Lower leg skin (tissue), 3 donors: ENCODE results near the gene PLXNB1.

ENCODE experiments used
- POLR2A ChIP-seq, 2 donors: fragments of 450-650 bp; IDR thresholded peaks; one replicate each; pipeline ENCODE4 v1.6.1; 2016 to 2017; ENCODE audit warnings: antibody characterized with exemption in 2 of 2, mild to moderate bottlenecking in 1 of 2, moderate library complexity in 1 of 2
- TF ChIP-seq, protein P1 (sequence below), 3 donors: fragments of 450-650 bp; IDR thresholded peaks; one replicate each; pipeline ENCODE4 v1.5.1; 2016; ENCODE audit warnings: antibody characterized with exemption in 3 of 3, mild to moderate bottlenecking in 3 of 3, moderate library complexity in 2 of 3

- TF ChIP-seq, protein P1, sequence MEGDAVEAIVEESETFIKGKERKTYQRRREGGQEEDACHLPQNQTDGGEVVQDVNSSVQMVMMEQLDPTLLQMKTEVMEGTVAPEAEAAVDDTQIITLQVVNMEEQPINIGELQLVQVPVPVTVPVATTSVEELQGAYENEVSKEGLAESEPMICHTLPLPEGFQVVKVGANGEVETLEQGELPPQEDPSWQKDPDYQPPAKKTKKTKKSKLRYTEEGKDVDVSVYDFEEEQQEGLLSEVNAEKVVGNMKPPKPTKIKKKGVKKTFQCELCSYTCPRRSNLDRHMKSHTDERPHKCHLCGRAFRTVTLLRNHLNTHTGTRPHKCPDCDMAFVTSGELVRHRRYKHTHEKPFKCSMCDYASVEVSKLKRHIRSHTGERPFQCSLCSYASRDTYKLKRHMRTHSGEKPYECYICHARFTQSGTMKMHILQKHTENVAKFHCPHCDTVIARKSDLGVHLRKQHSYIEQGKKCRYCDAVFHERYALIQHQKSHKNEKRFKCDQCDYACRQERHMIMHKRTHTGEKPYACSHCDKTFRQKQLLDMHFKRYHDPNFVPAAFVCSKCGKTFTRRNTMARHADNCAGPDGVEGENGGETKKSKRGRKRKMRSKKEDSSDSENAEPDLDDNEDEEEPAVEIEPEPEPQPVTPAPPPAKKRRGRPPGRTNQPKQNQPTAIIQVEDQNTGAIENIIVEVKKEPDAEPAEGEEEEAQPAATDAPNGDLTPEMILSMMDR (IDR thresholded peaks at IDR 0.05), result peak in 1 of 3 donors; percentile 99
- no peak for TF ChIP-seq POLR2A (IDR thresholded peaks at IDR 0.05)
These were observed 6.0 kb upstream of the PLXNB1 start for GRCh38 chr3:48435774-48436476.
